ENCODE data around the gene SLC12A8.

SLC12A8 gene

DNA sequence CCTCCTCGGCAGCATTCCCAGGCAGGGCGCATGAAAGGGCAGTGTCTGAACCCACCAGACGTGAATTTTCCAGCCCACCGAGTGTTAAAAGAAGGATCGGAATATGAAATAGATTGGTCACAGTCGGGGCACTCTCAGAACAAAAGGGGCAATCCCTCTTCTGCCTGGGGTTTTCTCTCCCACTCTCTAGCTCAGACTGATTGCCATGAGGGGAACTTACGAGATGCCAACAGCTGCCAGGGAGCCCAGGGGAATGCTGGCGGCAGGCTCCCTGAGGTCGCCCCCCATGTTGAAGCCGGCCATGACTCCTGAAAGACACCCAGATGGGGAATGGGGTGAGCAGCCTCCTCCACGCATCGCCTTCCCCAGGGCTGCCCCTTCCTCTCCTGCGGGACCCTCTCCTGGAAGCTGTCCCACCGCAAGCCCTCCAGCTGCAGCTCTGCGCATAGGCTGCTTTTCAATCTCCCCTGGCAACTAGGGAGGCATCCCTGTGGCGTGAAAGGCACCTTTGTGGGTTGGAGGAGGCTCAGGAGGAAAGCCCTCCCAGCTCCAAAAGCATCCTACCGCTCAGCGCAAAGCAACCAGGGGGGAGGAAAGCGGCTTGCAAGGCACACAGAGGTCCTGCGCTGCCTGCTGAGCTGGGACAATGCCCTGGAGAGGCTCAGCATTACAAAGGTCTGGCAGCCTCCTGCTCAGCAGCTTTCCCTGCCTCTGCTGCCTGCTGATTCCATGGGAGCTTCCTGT, 92.0 kb downstream of the SLC12A8 start:
- no peak for TF ChIP-seq GATA2 (IDR thresholded peaks at IDR 0.05; ENCODE audit: low read depth, low read length)
- TF ChIP-seq GATA3 (IDR thresholded peaks at IDR 0.05; ENCODE audit: low read depth, low read length): no peak

- TF ChIP-seq GATA3 (IDR thresholded peaks at IDR 0.05; ENCODE audit: low read depth, low read length): no peak
- TF ChIP-seq GATA2 (IDR thresholded peaks at IDR 0.05; ENCODE audit: low read depth, low read length): no peak
These were observed 92.7 kb downstream of the SLC12A8 start for GRCh38 chr3:125119752-125120378.

DNA sequence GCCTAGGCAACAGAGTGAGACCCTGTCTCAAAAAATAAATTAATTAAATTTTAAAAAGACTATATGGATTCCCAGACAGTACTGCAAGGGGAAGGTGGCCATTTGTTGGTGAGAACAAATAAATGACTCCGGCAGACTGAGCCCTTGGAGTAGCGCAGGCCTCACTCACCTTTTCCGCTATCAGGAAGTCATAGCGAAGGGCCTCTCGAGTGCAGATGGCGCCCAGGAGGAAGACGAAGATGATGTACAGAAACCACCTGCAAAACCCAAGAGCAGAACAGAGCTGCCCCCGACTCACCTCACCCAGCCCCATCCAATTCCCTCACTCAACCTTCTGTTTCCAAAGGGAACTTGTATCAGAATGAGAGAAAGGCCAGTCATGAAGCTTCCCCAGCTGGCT, 93.9 kb downstream of the SLC12A8 start:
- no peak for TF ChIP-seq GATA3 (IDR thresholded peaks at IDR 0.05; ENCODE audit: low read depth, low read length)
- no peak for TF ChIP-seq GATA2 (IDR thresholded peaks at IDR 0.05; ENCODE audit: low read depth, low read length)

- TF ChIP-seq GATA3 (IDR thresholded peaks at IDR 0.05; ENCODE audit: low read depth, low read length) (no peak), GATA2 (IDR thresholded peaks at IDR 0.05; ENCODE audit: low read depth, low read length) (no peak)
These were observed 94.8 kb downstream of the SLC12A8 start for GRCh38 chr3:125117631-125118191.

- TF ChIP-seq GATA3 (IDR thresholded peaks at IDR 0.05; ENCODE audit: low read depth, low read length): no peak
- TF ChIP-seq GATA2 (IDR thresholded peaks at IDR 0.05; ENCODE audit: low read depth, low read length): no peak
These were observed 96.1 kb downstream of the SLC12A8 start for GRCh38 chr3:125116311-125117080.

DNA sequence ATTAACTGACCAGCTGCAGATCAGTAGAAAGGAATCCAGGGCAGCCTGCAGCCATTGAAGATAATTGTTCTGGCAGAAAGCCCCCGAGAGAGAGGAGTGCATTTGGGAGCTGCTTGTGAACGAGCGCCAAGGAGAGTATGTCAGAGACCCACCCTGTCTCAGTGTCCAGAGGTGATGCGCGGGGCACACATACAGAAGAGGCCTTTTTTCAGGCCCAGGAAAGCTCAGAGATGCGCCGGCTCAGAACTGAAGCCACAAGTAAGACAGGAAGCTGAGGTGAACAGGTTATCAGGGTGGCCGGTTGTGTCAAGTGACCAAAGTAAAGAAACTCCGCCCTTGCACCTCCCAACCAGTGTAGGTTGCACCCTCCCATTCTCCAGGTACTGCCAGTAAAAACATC, 96.9 kb downstream of the SLC12A8 start:
- TF ChIP-seq GATA2 (IDR thresholded peaks at IDR 0.05; ENCODE audit: low read depth, low read length) (no peak), GATA3 (IDR thresholded peaks at IDR 0.05; ENCODE audit: low read depth, low read length) (no peak)

DNA sequence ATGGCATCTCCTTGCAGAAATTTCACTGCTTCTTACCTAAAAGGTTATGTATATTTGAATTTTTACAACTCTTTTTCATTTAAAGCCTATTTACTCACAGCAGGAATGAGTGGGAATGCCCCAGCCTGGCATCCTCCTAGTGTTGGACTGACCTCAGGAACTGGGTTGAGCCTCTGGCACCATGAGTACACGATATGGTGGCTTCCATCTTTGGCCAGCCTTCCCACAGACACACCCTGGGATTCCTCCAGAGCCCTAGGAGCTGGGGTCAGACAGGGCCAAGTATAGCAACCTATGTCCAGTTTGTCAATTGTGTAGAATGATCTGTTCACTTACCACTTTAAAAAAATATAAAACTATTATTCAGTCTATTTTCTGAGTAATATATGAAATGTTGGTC, 99.6 kb downstream of the SLC12A8 start:
- TF ChIP-seq GATA2 (IDR thresholded peaks at IDR 0.05; ENCODE audit: low read depth, low read length) (no peak), GATA3 (IDR thresholded peaks at IDR 0.05; ENCODE audit: low read depth, low read length) (no peak)

GRCh38 chr3:125110876-125111480, 101.6 kb downstream of the SLC12A8 start:
- TF ChIP-seq GATA3 (IDR thresholded peaks at IDR 0.05; ENCODE audit: low read depth, low read length) (no peak), GATA2 (IDR thresholded peaks at IDR 0.05; ENCODE audit: low read depth, low read length) (no peak)

DNA sequence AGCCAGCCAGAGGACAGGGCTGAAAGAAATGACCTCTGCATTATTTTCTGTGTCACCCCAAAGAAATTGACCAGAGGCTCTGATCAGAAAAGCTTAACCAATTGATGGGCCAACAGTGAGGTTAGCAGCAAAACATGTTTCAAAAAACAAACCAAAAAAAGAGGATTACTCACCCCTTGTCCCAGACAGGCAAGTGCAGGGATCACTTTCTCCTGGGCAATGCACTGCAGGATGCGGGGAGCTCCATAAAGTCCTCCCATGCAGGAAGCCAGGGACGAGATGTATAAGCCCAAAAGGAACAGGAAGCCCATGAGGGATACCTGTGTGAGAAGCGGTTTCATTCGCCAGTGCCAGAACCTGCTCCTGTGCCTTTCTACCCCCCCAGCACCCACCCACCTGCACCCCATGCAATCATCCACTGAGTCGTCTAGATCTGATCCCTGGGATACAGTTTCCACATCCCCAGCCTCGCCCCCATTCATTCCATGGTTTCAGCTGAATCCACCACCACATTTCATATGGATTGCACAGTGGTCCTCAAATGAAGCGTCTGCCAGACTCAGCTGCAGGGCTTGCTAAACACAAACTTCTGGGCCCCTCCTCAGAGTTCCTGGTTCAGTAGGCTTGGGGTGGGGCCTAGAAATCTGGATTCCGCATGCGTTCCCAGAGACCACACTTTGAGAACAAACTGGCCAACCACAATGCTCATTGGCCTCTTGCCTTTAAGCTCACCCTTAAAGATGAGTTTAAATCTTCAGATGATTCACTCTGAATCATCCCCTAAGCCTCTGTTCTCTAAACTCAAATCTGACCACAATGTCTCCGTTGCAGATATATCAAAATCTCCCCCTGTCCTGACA, 102.3 kb downstream of the SLC12A8 start:
- TF ChIP-seq GATA3 (IDR thresholded peaks at IDR 0.05; ENCODE audit: low read depth, low read length): no peak
- TF ChIP-seq GATA2 (IDR thresholded peaks at IDR 0.05; ENCODE audit: low read depth, low read length): no peak

GRCh38 chr3:125109536-125109925, 103.0 kb downstream of the SLC12A8 start:
- no peak for TF ChIP-seq GATA3 (IDR thresholded peaks at IDR 0.05; ENCODE audit: low read depth, low read length)
- no peak for TF ChIP-seq GATA2 (IDR thresholded peaks at IDR 0.05; ENCODE audit: low read depth, low read length)

- no peak; the same call in 1 of the 2 replicates for TF ChIP-seq GATA2 (IDR thresholded peaks at IDR 0.05; ENCODE audit: low read depth, low read length)
- no peak for TF ChIP-seq GATA3 (IDR thresholded peaks at IDR 0.05; ENCODE audit: low read depth, low read length)
These were observed 103.6 kb downstream of the SLC12A8 start for GRCh38 chr3:125108833-125109535.

DNA sequence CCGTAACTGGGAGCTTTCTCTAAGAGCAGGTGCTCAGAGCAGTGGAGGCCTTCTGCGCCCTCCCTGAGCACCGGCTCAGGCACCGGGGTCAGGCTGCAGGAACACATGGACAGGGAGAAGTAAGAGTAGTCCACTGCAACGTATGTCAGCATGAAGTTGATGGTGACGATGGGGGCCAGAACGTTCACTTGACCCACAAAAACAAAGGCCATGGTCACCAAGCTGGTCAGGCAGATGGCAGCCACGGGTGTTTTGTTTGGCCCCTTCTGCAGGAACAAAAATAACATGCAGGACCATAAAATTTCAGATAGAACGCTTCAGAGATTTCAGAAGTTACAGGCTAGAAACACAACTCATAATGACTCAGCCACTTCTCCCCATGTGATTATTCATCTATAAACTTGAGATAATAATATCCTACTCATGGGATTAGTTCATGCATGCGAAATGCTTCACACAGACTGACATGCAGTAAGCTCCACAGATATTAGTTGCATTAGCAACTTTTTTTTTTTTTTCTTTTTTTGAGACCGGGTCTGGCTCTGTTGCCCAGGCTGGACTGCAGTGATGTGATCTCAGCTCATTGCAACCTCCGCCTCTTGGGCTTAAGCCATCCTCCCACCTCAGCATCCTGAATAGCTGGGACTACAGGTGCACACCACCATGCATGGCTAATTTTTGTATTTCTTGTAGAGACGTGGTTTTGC, 104.5 kb downstream of the SLC12A8 start:
- TF ChIP-seq GATA3 (IDR thresholded peaks at IDR 0.05; ENCODE audit: low read depth, low read length) (no peak), GATA2 (IDR thresholded peaks at IDR 0.05; ENCODE audit: low read depth, low read length) (no peak)
